AG09309 (cell line): Measurements from ENCODE around the gene ATXN2L.
"Not testable (repeated sequence)": the region's sequence is repeated elsewhere in the genome, so short reads cannot be mapped to it uniquely, and the experiment has no call there.

ENCODE experiments used
- DNase-seq: peaks from one replicate; pipeline ENCODE4 v3.0.0-alpha.2; 2010; ENCODE audit warnings: low read depth
- H3K4me3 ChIP-seq: 2 replicates; pipeline ENCODE4 v1.5.1; 2011; ENCODE audit warnings: mild to moderate bottlenecking, low read depth, low read length, moderate library complexity; ENCODE audit not compliant: control insufficient read depth
- TF ChIP-seq, protein P1 (sequence below): IDR thresholded peaks from 2 replicates; pipeline ENCODE4 v1.5.1; 2011; ENCODE audit warnings: mild to moderate bottlenecking, low read depth, low read length, inconsistent platforms; ENCODE audit not compliant: insufficient read depth, control insufficient read depth; ENCODE audit errors: missing control alignments

ATXN2L gene

GRCh38 chr16:28822520-28823290, at the start of gene ATXN2L:
Gene ATXN2L (plus strand): TSS chr16:28822999. CDS start chr16:28823260, 261 bp downstream.
- H3K4me3 ChIP-seq, result peak within 1 kb of the TSS; percentile 71
- DNase-seq, result peak; percentile 88
- TF ChIP-seq, protein P1, sequence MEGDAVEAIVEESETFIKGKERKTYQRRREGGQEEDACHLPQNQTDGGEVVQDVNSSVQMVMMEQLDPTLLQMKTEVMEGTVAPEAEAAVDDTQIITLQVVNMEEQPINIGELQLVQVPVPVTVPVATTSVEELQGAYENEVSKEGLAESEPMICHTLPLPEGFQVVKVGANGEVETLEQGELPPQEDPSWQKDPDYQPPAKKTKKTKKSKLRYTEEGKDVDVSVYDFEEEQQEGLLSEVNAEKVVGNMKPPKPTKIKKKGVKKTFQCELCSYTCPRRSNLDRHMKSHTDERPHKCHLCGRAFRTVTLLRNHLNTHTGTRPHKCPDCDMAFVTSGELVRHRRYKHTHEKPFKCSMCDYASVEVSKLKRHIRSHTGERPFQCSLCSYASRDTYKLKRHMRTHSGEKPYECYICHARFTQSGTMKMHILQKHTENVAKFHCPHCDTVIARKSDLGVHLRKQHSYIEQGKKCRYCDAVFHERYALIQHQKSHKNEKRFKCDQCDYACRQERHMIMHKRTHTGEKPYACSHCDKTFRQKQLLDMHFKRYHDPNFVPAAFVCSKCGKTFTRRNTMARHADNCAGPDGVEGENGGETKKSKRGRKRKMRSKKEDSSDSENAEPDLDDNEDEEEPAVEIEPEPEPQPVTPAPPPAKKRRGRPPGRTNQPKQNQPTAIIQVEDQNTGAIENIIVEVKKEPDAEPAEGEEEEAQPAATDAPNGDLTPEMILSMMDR, result peak; percentile 6

DNA sequence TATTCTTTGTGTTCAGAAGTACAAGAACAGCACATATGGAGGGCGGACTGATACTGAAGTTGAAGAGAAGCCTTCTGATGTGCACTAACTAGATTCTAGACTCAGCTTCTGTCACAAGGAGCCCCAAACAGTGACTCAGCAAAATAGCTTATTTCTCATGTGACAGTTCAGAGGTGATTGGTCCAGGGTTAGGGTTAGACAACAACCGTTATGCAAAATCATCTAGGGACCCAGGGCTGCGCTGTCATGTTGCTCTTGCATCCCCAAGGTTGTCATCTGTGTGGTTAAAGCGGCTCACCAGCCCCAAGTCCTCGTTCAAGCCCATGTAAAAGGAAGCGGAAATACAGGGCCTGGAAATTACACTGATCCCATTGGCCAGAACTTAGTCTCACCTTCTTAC, 41.1 kb upstream of the ATXN2L start:
- not testable (repeated sequence) for DNase-seq, H3K4me3 ChIP-seq

- H3K4me3 ChIP-seq, DNase-seq: not testable (repeated sequence)
These were observed 40.4 kb upstream of the ATXN2L start for GRCh38 chr16:28782357-28782756.

GRCh38 chr16:28802235-28803019, 20.4 kb upstream of the ATXN2L start:
- not testable (repeated sequence) for DNase-seq, H3K4me3 ChIP-seq

GRCh38 chr16:28807445-28808120, 15.2 kb upstream of the ATXN2L start:
- DNase-seq, H3K4me3 ChIP-seq: not testable (repeated sequence)

DNA sequence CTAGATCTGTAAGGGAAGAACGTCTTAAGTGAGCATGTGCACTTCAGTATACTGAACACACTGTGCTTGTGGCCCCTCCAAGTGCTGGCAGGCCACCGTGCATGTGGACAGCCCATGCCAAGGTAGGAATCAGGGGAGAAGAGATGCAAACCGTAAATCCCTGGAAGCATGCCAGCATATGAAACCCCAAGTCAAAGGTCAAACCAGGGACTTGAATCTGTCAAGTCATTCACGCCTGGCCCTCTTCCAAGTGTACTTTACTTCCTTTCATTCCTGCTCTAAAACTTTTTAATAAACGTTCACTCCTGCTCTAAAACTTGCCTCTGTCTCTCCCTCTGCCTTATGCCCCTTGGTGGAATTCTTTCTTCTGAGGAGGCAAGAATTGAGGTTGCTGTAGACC, 2.8 kb upstream of the ATXN2L start:
- no peak overlapping the region for H3K4me3 ChIP-seq
- no peak for DNase-seq
- TF ChIP-seq, protein P1, result no peak

DNA sequence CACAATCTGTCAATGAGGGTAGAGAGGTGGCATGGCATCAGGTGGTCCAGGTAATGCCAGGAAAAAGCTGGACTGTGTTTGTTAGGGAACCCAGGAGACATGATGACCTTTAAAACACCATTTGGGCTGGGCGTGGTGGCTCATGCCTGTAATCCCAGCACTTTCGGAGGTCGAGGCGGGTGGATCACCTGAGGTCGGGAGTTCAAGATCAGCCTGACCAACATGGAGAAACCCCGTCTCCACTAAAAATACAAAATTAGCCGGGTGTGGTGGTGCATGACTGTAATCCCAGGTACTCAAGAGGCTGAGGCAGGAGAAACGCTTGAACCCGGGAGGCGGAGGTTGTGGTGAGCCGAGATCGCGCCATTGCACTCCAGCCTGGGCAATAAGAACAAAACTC, 2.3 kb upstream of the ATXN2L start:
- not testable (repeated sequence) for H3K4me3 ChIP-seq, DNase-seq

GRCh38 chr16:28821874-28822519, 802 bp upstream of the ATXN2L start:
- DNase-seq, result no peak
- peak overlapping the region; percentile 71 for H3K4me3 ChIP-seq
- TF ChIP-seq, protein P1, result no peak

- DNase-seq, result no peak
- H3K4me3 ChIP-seq, result peak overlapping the region; percentile 71
- TF ChIP-seq, protein P1, result no peak
These were observed 583 bp downstream of the ATXN2L start for GRCh38 chr16:28823291-28823872.
